Brain microvascular endothelial cell (primary cell): Measurements from ENCODE around the gene DNPH1.

Experiments used
- DNase-seq: peaks from one replicate; pipeline ENCODE4 v3.0.0-alpha.2; 2020
- H3K27ac ChIP-seq: fragments of 250-450 bp; sonication (Bioruptor Pico); 2 replicates; pipeline ENCODE4 v1.5.1; 2020; ENCODE audit warnings: mild to moderate bottlenecking, moderate library complexity
- H3K27me3 ChIP-seq: fragments of 250-450 bp; sonication (Bioruptor Pico); replicated peaks from 2 replicates; pipeline ENCODE4 v1.5.1; 2020; ENCODE audit warnings: mild to moderate bottlenecking
- H3K36me3 ChIP-seq: fragments of 250-450 bp; sonication (Bioruptor Pico); replicated peaks from 2 replicates; pipeline ENCODE4 v1.5.1; 2020; ENCODE audit warnings: mild to moderate bottlenecking
- H3K4me3 ChIP-seq: 2 replicates; pipeline ENCODE4 v1.5.1; 2011; ENCODE audit warnings: low read depth, mild to moderate bottlenecking, control low read depth, low read length, moderate library complexity
- CTCF ChIP-seq: IDR thresholded peaks from 2 replicates; pipeline ENCODE4 v1.5.1; 2011; ENCODE audit warnings: low read depth, mild to moderate bottlenecking, moderate library complexity, low read length, control low read depth, inconsistent platforms; ENCODE audit errors: missing control alignments
- in situ Hi-C: cut with HindIII; loops from 2 replicates; pipeline ENCODE4 v1.10.0; 2017; ENCODE audit warnings: low sequenced_read_pairs, low pct_ligation_motif_present

Gene DNPH1

GRCh38 chr6:43228951-43229802 is at the start of gene DNPH1:
Gene DNPH1, minus strand, starts transcription at chr6:43229481. Its CDS starts 25 bp downstream, at chr6:43229456.
- peaks cover 2% of the 10 kb centered on the region for H3K27me3 ChIP-seq
- in situ Hi-C loops = no loop called here
- peak; percentile 32 for DNase-seq
- H3K36me3 ChIP-seq = no peaks in the 10 kb centered on the region
- peak within 1 kb of the TSS; percentile 59 for H3K4me3 ChIP-seq
- peak; percentile 48 for TF ChIP-seq CTCF
- H3K27ac ChIP-seq = peak within 1 kb of the TSS; percentile 1

DNA sequence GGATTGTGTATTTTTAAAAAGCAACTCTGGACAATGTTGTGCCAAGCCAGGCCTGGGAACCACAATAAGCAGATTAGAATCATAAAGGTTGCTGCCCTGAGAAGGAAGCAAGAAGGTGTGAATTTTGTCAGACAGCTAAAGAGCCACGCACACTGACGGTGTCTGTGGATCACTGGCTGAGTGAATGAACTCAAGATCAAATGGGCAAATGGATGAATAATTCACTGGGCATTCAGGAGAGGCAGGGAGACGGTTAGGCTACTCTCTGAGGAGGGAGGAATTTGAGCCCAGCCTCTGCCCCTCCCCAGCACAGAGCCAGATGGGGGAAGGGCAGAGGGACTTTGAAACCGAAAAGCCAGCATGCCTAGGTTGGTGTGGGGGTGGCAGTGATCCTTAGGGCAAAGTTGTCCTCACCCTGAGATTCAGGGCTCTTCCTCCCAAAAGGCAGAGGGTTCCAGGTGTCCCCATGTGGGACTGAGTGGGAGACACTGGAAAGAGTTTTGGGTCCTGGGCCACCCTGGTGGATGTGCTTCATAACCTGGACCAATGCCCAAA is 49.3 kb upstream of the DNPH1 start:
- Histone ChIP-seq H3K27me3 (peaks cover 42% of the 10 kb centered on the region), H3K36me3 (no peaks in the 10 kb centered on the region), H3K27ac (no peak overlapping the region), H3K4me3 (no peak overlapping the region)
- no peak for DNase-seq
- TF ChIP-seq CTCF = no peak
- in situ Hi-C loops = no loop called here

- no peak overlapping the region for H3K4me3 ChIP-seq
- in situ Hi-C loops = no loop called here
- TF ChIP-seq CTCF = no peak
- no peak overlapping the region for H3K27ac ChIP-seq
- DNase-seq = no peak
- H3K36me3 ChIP-seq = no peaks in the 10 kb centered on the region
- H3K27me3 ChIP-seq = peaks cover 46% of the 10 kb centered on the region
These were observed 48.6 kb upstream of the DNPH1 start for GRCh38 chr6:43277643-43278523.

- Histone ChIP-seq H3K27ac (no peak overlapping the region), H3K27me3 (peaks cover 46% of the 10 kb centered on the region), H3K4me3 (no peak overlapping the region), H3K36me3 (no peaks in the 10 kb centered on the region)
- in situ Hi-C loops = no loop called here
- no peak for DNase-seq
- no peak for TF ChIP-seq CTCF
These were observed 48.0 kb upstream of the DNPH1 start for GRCh38 chr6:43277306-43277642.

DNA sequence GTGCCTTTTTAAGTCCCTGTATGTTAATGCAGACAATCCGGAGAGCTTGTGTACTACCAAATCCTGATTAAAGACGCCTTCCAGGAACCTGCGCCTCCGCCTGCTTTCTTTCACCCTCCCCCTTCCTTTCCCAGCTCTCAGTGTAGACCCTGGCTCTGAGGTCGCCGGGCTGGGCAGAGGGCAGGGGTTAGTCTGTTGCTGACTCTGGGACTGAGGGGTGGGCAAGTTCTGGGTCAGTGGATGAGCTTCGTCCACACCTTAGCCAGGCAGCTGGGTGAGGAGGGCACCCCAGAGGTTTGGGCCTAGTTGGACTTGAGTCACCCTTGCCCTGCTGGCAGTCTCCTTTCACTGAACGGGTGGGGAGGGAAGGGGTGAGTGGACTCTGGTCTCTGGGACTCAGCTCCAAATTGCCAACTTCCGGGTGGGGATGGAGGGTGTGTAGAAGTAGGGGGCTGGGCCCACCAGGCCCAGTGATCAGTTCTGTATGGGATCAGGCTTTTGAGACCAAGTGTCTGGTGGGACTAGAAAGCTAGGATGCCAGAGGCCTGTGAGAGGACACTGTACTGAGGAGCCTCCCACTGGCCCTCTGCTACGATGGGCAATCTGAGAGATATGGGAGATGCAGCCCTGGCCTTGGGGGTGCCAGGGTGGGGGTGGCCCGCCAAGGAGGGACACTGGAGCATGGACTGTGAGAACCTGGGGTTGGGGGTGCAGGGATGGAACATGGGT is 47.5 kb upstream of the DNPH1 start:
- Histone ChIP-seq H3K4me3 (no peak overlapping the region), H3K36me3 (no peaks in the 10 kb centered on the region), H3K27me3 (peaks cover 46% of the 10 kb centered on the region), H3K27ac (no peak overlapping the region)
- no peak for DNase-seq
- in situ Hi-C loops = no loop called here
- TF ChIP-seq CTCF = no peak
